Measurements from ENCODE around the gene ARHGAP31. TPM values are rescaled to one million over a fixed set of nuclear protein-coding genes. Genes with fewer than 3 reads are reported as not detected.

Gene ARHGAP31
- total RNA-seq, 1 donor from 2014 or later = 9.7 TPM

GRCh38 chr3:119395923-119396358 is 101.8 kb downstream of the ARHGAP31 start:
- no peak for TF ChIP-seq CTCF (IDR thresholded peaks at IDR 0.05; ENCODE audit: unreplicated experiment)

GRCh38 chr3:119396870-119397269 is 102.7 kb downstream of the ARHGAP31 start:
- TF ChIP-seq CTCF (IDR thresholded peaks at IDR 0.05; ENCODE audit: unreplicated experiment) = no peak
- Mint-ChIP-seq H3K4me3 (no peak overlapping the region), H3K36me3 (peaks cover 3% of the 10 kb centered on the region), H3K4me1 (no peaks in the 10 kb centered on the region), H3K27ac (no peak overlapping the region), H3K9me3 (no peaks in the 10 kb centered on the region), H3K27me3 (ENCODE audit: low read depth) (no peaks in the 10 kb centered on the region)
- DNase-seq (ENCODE audit: low spot score in 2 of 2, unreplicated experiment in 2 of 2) = no peak

More at GRCh38 chr3:119395923-119396358, 101.8 kb downstream of the ARHGAP31 start:
- no peaks in the 10 kb centered on the region for H3K27me3 Mint-ChIP-seq (ENCODE audit: low read depth)
- peaks cover 3% of the 10 kb centered on the region for H3K36me3 Mint-ChIP-seq
- H3K4me1 Mint-ChIP-seq = no peaks in the 10 kb centered on the region
- no peak for DNase-seq (ENCODE audit: low spot score in 2 of 2, unreplicated experiment in 2 of 2)
- H3K9me3 Mint-ChIP-seq = no peaks in the 10 kb centered on the region
- H3K27ac Mint-ChIP-seq = no peak overlapping the region
- no peak overlapping the region for H3K4me3 Mint-ChIP-seq

GRCh38 chr3:119400466-119400865 is 106.3 kb downstream of the ARHGAP31 start:
- Mint-ChIP-seq H3K4me3 (no peak overlapping the region), H3K27me3 (ENCODE audit: low read depth) (no peaks in the 10 kb centered on the region), H3K36me3 (peaks cover 4% of the 10 kb centered on the region), H3K27ac (no peak overlapping the region), H3K4me1 (peaks cover 4% of the 10 kb centered on the region), H3K9me3 (no peaks in the 10 kb centered on the region)
- no peak for DNase-seq (ENCODE audit: low spot score in 2 of 2, unreplicated experiment in 2 of 2)
- no peak for TF ChIP-seq CTCF (IDR thresholded peaks at IDR 0.05; ENCODE audit: unreplicated experiment)

GRCh38 chr3:119401069-119401468 is 106.9 kb downstream of the ARHGAP31 start:
- peaks cover 4% of the 10 kb centered on the region for H3K36me3 Mint-ChIP-seq
- H3K27me3 Mint-ChIP-seq (ENCODE audit: low read depth) = no peaks in the 10 kb centered on the region
- no peaks in the 10 kb centered on the region for H3K9me3 Mint-ChIP-seq
- TF ChIP-seq CTCF (IDR thresholded peaks at IDR 0.05; ENCODE audit: unreplicated experiment) = no peak
- DNase-seq (ENCODE audit: low spot score in 2 of 2, unreplicated experiment in 2 of 2) = no peak
- H3K4me3 Mint-ChIP-seq = no peak overlapping the region
- H3K4me1 Mint-ChIP-seq = peaks cover 4% of the 10 kb centered on the region
- no peak overlapping the region for H3K27ac Mint-ChIP-seq

DNA sequence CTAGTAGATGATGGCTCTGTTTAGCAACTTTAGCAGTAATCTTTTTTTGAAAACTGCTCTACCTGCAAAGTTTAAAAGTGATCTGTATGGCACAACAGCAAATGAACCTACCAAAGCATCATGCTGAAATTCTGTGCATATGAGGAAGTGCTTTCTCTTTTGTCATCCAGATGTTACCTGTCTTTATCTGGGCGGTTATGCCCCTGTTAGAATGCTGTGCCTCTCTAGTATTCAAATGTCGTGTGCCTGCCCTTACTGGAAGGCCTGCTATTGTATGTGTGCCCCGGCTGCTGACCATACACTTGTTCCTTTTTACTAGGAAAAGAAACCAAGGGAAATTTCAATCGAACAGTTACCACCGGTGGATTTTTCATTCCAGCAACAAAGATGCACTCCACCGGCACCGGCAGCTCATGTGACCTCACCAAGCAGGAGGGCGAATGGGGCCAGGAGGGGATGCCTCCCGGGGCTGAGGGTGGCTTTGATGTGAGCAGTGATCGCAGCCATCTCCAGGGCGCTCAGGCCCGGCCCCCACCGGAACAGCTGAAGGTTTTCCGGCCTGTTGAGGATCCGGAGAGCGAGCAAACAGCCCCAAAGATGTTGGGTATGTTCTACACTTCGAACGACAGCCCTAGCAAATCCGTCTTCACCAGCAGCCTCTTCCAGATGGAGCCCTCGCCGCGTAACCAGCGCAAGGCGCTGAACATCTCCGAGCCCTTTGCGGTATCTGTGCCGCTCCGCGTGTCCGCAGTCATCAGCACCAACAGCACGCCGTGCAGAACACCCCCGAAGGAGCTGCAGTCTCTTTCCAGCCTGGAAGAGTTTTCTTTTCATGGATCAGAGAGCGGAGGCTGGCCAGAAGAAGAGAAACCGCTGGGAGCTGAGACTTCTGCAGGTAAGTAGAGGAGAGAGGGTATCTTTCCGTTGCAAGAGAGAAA is 107.6 kb downstream of the ARHGAP31 start:
- no peaks in the 10 kb centered on the region for H3K9me3 Mint-ChIP-seq
- H3K27me3 Mint-ChIP-seq (ENCODE audit: low read depth) = no peaks in the 10 kb centered on the region
- peaks cover 4% of the 10 kb centered on the region for H3K36me3 Mint-ChIP-seq
- peaks cover 4% of the 10 kb centered on the region for H3K4me1 Mint-ChIP-seq
- H3K27ac Mint-ChIP-seq = no peak overlapping the region
- no peak overlapping the region for H3K4me3 Mint-ChIP-seq
- no peak for DNase-seq (ENCODE audit: low spot score in 2 of 2, unreplicated experiment in 2 of 2)
- no peak for TF ChIP-seq CTCF (IDR thresholded peaks at IDR 0.05; ENCODE audit: unreplicated experiment)
